Kidney (tissue), 14 donors: ENCODE measurements around the gene GPC3. TPM values are rescaled to one million over a fixed set of nuclear protein-coding genes. Genes with fewer than 3 reads are reported as not detected.
A peak's percentile ranks its signal among the peaks of the same experiment; 100 is the strongest.

Source experiments
- DNase-seq, 5 donors: peaks; one replicate each; pipeline ENCODE4 v3.0.0-alpha.2; 2013 to 2020
- FAIRE-seq: peaks from 2 replicates; lab custom pipeline; 2012; peaks lifted over from hg19 to GRCh38; lab: Jason Lieb, UNC
- H3K27ac ChIP-seq, 2 donors: one replicate each; pipeline ENCODE4 v1.7.0; 2013; ENCODE audit warnings: low read depth in 2 of 2, low read length in 2 of 2, inconsistent platforms in 1 of 2
- H3K27me3 ChIP-seq: one replicate; pipeline ENCODE4 v1.7.1; 2013; ENCODE audit warnings: low read length, inconsistent platforms; ENCODE audit not compliant: control insufficient read depth, insufficient read depth
- H3K36me3 ChIP-seq, 3 donors: one replicate each; pipeline versions ENCODE4 v1.7.0 to v1.7.1; 2013; ENCODE audit warnings: low read length in 3 of 3, control low read depth in 1 of 3, inconsistent platforms in 1 of 3; ENCODE audit not compliant: insufficient read depth in 3 of 3, control insufficient read depth in 2 of 3
- H3K4me1 ChIP-seq, 3 donors: one replicate each; pipeline versions ENCODE4 v1.7.0 to v1.7.1; 2013; ENCODE audit warnings: low read length in 3 of 3, inconsistent platforms in 1 of 3, low read depth in 1 of 3; ENCODE audit not compliant: control insufficient read depth in 2 of 3, insufficient read depth in 2 of 3
- H3K4me3 ChIP-seq, 3 donors: one replicate each; pipeline versions ENCODE4 v1.7.0 to v1.8.1; 2013; ENCODE audit warnings: low read length in 3 of 3, control low read depth in 1 of 3, inconsistent platforms in 1 of 3
- H3K9ac ChIP-seq, 3 donors: one replicate each; pipeline versions ENCODE4 v1.7.0 to v1.7.1; 2013; ENCODE audit warnings: low read length in 3 of 3, control low read depth in 1 of 3, inconsistent platforms in 1 of 3
- H3K9me3 ChIP-seq, 3 donors: one replicate each; pipeline versions ENCODE4 v1.7.0 to v1.7.1; 2013; ENCODE audit warnings: low read length in 3 of 3, control low read depth in 1 of 3, inconsistent platforms in 1 of 3; ENCODE audit not compliant: control insufficient read depth in 2 of 3, insufficient read depth in 1 of 3
- intact Hi-C: fragments of 100-400 bp; cut with DNase I; formaldehyde crosslinking; loops from one replicate; pipeline ENCODE4 v1.11.1; 2022
- polyA plus RNA-seq: library from polyadenylated mRNA; stranded (reverse); fragments of 350-450 nt; fragmentation: Illumina TruSeq; extraction: RNeasy Lipid Tissue Mini Kit (QIAGEN cat#74804); gene quantifications from one replicate; pipeline ENCODE4 v1.2.3, GENCODE V29; 2014; ENCODE audit warnings: low read depth, low replicate concordance; ENCODE audit not compliant: insufficient read depth
- total RNA-seq: library from RNA; stranded (reverse); fragmentation: NEBNext Ultra II Directional; extraction: Animal tissue kit (Norgen Biotek cat#: 25700); gene quantifications from one replicate; pipeline ENCODE4 v1.2.1, GENCODE V29; 2021
- TF ChIP-seq, protein P1 (sequence below): IDR thresholded peaks from 3 replicates; pipeline ENCODE4 v1.5.1; 2012; ENCODE audit warnings: mild to moderate bottlenecking, moderate library complexity, borderline replicate concordance; ENCODE audit not compliant: insufficient read depth; ENCODE audit errors: extremely low read depth
- donor health status: control.
- donor health status: control.
- donor health status: control.
- donor health status: control.
- donor health status: control.
- donor health status: DM: yes; HTN: yes; CAD: no.
- donor health status: Normal renal cell carcinoma (clear cell type).

GPC3 gene
- total and polyA plus RNA-seq, 2 donors from 2014 or later, result 43.0 to 52.5 TPM

DNA sequence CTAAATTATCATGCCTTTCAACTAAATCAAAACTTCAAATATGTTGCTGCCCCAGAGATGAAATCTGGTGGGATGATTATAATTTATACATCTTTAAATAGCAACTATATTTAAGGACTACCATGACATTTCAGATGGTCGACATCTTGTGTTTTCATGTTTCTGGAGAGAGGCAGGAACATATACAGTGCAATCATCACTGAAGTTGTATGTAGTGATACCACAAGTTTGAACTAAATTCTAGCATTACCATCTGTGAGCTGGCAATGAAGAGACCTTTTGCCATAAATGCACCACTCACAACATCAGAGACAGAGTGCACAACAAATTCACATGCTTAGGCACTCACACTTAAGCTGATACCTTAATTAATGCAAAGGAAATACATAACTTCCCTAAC lies 373.7 kb downstream of the GPC3 start:
- H3K27ac ChIP-seq, result no peak overlapping the region
- no peaks in the 10 kb centered on the region for H3K36me3 ChIP-seq
- DNase-seq, result no peak
- FAIRE-seq, result no peak
- intact Hi-C loops, result no loop called here
- no peak overlapping the region for H3K9ac ChIP-seq
- peaks cover 0 to 9% (median 9%) of the 10 kb centered on the region in 3 donors for H3K4me1 ChIP-seq
- no peaks in the 10 kb centered on the region for H3K27me3 ChIP-seq
- H3K4me3 ChIP-seq, result no peak overlapping the region
- TF ChIP-seq, protein P1, sequence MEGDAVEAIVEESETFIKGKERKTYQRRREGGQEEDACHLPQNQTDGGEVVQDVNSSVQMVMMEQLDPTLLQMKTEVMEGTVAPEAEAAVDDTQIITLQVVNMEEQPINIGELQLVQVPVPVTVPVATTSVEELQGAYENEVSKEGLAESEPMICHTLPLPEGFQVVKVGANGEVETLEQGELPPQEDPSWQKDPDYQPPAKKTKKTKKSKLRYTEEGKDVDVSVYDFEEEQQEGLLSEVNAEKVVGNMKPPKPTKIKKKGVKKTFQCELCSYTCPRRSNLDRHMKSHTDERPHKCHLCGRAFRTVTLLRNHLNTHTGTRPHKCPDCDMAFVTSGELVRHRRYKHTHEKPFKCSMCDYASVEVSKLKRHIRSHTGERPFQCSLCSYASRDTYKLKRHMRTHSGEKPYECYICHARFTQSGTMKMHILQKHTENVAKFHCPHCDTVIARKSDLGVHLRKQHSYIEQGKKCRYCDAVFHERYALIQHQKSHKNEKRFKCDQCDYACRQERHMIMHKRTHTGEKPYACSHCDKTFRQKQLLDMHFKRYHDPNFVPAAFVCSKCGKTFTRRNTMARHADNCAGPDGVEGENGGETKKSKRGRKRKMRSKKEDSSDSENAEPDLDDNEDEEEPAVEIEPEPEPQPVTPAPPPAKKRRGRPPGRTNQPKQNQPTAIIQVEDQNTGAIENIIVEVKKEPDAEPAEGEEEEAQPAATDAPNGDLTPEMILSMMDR, result no peak
- H3K9me3 ChIP-seq, result no peaks in the 10 kb centered on the region

DNA sequence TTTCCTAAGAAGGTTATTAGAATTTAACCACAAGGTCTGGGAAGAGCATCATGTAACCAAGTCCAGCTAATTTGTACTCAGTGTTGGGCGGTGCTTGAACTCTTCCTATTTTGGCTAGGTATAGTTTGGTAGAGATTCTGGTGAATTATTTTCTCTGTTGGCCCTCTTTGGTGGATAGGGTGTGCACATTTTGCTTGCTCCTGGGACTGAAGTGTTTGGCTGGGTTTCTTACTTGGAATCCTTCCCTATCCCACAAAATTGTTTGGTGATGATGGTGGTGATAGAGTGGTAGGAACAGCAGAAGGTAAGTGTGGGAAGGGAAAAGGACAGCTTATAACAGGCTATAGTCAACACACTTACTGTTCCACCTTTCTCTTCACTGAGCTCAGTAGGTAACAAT lies 375.3 kb downstream of the GPC3 start:
- Histone ChIP-seq H3K9ac (no peak overlapping the region), H3K27me3 (no peaks in the 10 kb centered on the region), H3K4me1 (peaks cover 0 to 9% (median 9%) of the 10 kb centered on the region in 3 donors), H3K4me3 (no peak overlapping the region), H3K9me3 (no peaks in the 10 kb centered on the region), H3K36me3 (no peaks in the 10 kb centered on the region), H3K27ac (no peak overlapping the region)
- intact Hi-C loops, result no loop called here
- DNase-seq (no peak), FAIRE-seq (no peak)
- TF ChIP-seq, protein P1, result no peak

DNA sequence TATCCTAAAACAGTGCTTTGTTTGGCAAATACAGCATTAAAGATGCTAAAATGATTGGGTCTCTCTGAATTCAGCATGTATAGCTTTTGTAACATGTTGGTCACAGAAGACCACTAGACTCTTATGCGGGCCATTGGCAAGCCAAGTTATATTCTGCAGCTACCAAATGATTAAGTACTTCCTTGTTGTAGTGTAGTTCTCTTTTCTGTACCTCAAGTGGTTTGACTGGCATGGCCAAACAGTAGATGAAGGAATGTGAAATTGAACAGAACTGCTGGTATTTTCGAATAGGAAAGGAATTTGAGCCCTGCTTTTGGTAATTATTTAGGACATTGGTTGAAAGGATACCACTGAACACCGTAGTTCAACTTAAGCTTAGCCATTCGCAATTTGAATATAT lies 376.2 kb downstream of the GPC3 start:
- Histone ChIP-seq H3K27me3 (no peaks in the 10 kb centered on the region), H3K9me3 (no peaks in the 10 kb centered on the region), H3K4me1 (peaks cover 0 to 9% (median 9%) of the 10 kb centered on the region in 3 donors), H3K4me3 (no peak overlapping the region), H3K9ac (no peak overlapping the region), H3K36me3 (no peaks in the 10 kb centered on the region), H3K27ac (peak overlapping the region in 1 of 2 donors; percentile 23)
- TF ChIP-seq, protein P1, result no peak
- FAIRE-seq (no peak), DNase-seq (no peak)
- intact Hi-C loops, result no loop called here

DNA sequence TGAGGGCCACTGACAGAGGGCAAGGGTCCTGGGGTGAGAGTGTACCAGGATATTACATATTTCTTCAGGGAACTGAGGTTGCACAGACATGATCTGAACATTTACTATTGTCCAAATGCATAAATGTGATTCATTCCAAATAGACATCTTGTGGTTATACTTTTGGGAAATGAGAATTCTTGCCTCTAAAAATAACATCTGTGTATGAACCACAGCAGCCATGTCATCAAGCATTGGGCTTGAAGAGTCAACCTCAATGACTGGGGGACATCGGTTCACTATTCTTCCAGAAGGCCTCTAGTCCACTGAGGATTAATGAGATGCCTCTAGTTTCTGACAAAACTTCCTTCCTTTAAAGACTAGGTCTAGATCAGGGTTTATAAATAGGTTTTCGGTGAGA lies 377.0 kb downstream of the GPC3 start:
- Histone ChIP-seq H3K4me3 (no peak overlapping the region), H3K36me3 (no peaks in the 10 kb centered on the region), H3K9me3 (no peaks in the 10 kb centered on the region), H3K27me3 (no peaks in the 10 kb centered on the region), H3K9ac (no peak overlapping the region), H3K27ac (peak overlapping the region; percentile 17 to 72), H3K4me1 (peaks cover 0 to 9% (median 9%) of the 10 kb centered on the region in 3 donors)
- FAIRE-seq (no peak), DNase-seq (no peak)
- intact Hi-C loops, result no loop called here
- TF ChIP-seq, protein P1, result no peak
